Panc1 (cell line): ENCODE measurements around the gene MS4A15.

Experiments used
- CTCF ChIP-seq: fragments of 450-650 bp; IDR thresholded peaks from 2 replicates; pipeline ENCODE4 v1.5.1; 2017; ENCODE audit warnings: mild to moderate bottlenecking
- POLR2AphosphoS5 ChIP-seq: IDR thresholded peaks from 2 replicates; pipeline ENCODE4 v1.6.1; 2012; ENCODE audit warnings: mild to moderate bottlenecking, low read depth, low read length, moderate library complexity
- REST ChIP-seq, 2 experiments: IDR thresholded peaks; 2 replicates each; pipeline ENCODE4 v1.6.1; 2011 to 2012; ENCODE audit warnings: low read depth in 2 of 2, control low read depth in 1 of 2, low read length in 1 of 2, mild to moderate bottlenecking in 1 of 2, moderate library complexity in 1 of 2; ENCODE audit not compliant: insufficient read depth in 1 of 2

GRCh38 chr11:60816590-60817157 is 60.0 kb downstream of the MS4A15 start:
- TF ChIP-seq CTCF (no peak), POLR2AphosphoS5 (no peak), REST (IDR thresholded peaks at IDR 0.05; ENCODE audit: insufficient read depth in 1 of 2, low read depth in 2 of 2, low read length in 1 of 2) (no peak)
